B cell (primary cell): ENCODE measurements around the gene TTYH3. TPM values are rescaled to one million over a fixed set of nuclear protein-coding genes. Genes with fewer than 3 reads are reported as not detected.

Experiments used
- ATAC-seq: fragments of 200-7000 bp; cut with Tn5 transposase; one replicate; pipeline ENCODE4 v1.10.0; 2021; ENCODE audit warnings: low read depth, mild to moderate bottlenecking, moderate number of reproducible peaks, moderate library complexity
- CTCF ChIA-PET: fragments of 350-600 bp; sonication (Branson Sonifier 250); formaldehyde crosslinking; loops from one replicate; lab custom pipeline; 2021; ENCODE audit warnings: antibody characterized with exemption, inconsistent platforms; lab: Charles Lee
- POLR2A ChIA-PET: fragments of 350-600 bp; sonication (Branson Sonifier 250); formaldehyde crosslinking; loops from one replicate; lab custom pipeline; 2021; ENCODE audit warnings: antibody characterized with exemption; lab: Charles Lee
- DNase-seq: peaks from one replicate; pipeline ENCODE4 v3.0.0; 2013
- H2AFZ ChIP-seq: 2 replicates; pipeline ENCODE4 v1.6.1; 2012; ENCODE audit warnings: mild to moderate bottlenecking, low read depth, low read length; ENCODE audit not compliant: insufficient read depth, poor library complexity, severe bottlenecking
- H3K27ac ChIP-seq, 2 donors: 1 replicate in 1 of 2; 2 replicates in 1 of 2; pipeline ENCODE4 v1.5.1; 2012 to 2013; ENCODE audit warnings: low read length in 2 of 2, mild to moderate bottlenecking in 2 of 2, moderate library complexity in 1 of 2
- H3K27me3 ChIP-seq, 4 experiments: fragments of 200-600 bp in 1 of 4; sonication (generic) in 1 of 4; replicated peaks in 1 of 4; 1 replicate in 2 of 4; 2 replicates in 2 of 4; pipeline versions ENCODE4 v1.6.1 to v1.7.0; 2013 to 2016; ENCODE audit warnings: low read length in 3 of 4, mild to moderate bottlenecking in 2 of 4, mixed read lengths in 1 of 4, moderate library complexity in 1 of 4; ENCODE audit not compliant: insufficient read depth in 4 of 4, control insufficient read depth in 3 of 4; ENCODE audit errors: control extremely low read depth in 1 of 4
- H3K36me3 ChIP-seq, 2 experiments: replicated peaks in 1 of 2; 1 replicate in 1 of 2; 2 replicates in 1 of 2; pipeline versions ENCODE4 v1.6.1 to v1.7.1; 2013; ENCODE audit warnings: low read length in 1 of 2; ENCODE audit not compliant: insufficient read depth in 2 of 2, control insufficient read depth in 1 of 2; ENCODE audit errors: control extremely low read depth in 1 of 2, extremely low read depth in 1 of 2
- H3K4me1 ChIP-seq, 2 donors: fragments of 200-600 bp in 1 of 2; sonication (generic) in 1 of 2; 1 replicate in 1 of 2; 2 replicates in 1 of 2; pipeline versions ENCODE4 v1.5.1 to v1.6.1; 2013 to 2017; ENCODE audit warnings: low read length in 2 of 2; ENCODE audit not compliant: control insufficient read depth in 2 of 2, insufficient read depth in 2 of 2
- H3K4me2 ChIP-seq: replicated peaks from 2 replicates; pipeline ENCODE3; 2012; ENCODE audit warnings: mild to moderate bottlenecking, low read depth, low read length; ENCODE audit not compliant: poor library complexity, severe bottlenecking
- H3K4me3 ChIP-seq, 5 experiments: fragments of 200-600 bp in 1 of 5; sonication (generic) in 1 of 5; 1 replicate in 3 of 5; 2 replicates in 2 of 5; pipeline versions ENCODE4 v1.5.1 to v1.7.0; 2011 to 2016; ENCODE audit warnings: low read length in 4 of 5, mild to moderate bottlenecking in 4 of 5, low read depth in 2 of 5, control low read depth in 1 of 5, moderate library complexity in 1 of 5; ENCODE audit not compliant: insufficient read depth in 1 of 5; ENCODE audit errors: control extremely low read depth in 1 of 5, extremely low read depth in 1 of 5
- H3K79me2 ChIP-seq: fragments of 200-600 bp; sonication (generic); one replicate; pipeline ENCODE4 v1.6.0; 2016; ENCODE audit warnings: low read length; ENCODE audit not compliant: control insufficient read depth, insufficient read depth
- H3K9ac ChIP-seq: fragments of 200-600 bp; sonication (generic); 2 replicates; pipeline ENCODE4 v1.6.1; 2017; ENCODE audit warnings: mild to moderate bottlenecking, low read length, moderate library complexity
- H3K9me3 ChIP-seq, 3 donors: one replicate each; pipeline versions ENCODE4 v1.6.1 to v1.7.1; 2013; ENCODE audit warnings: low read length in 2 of 3; ENCODE audit not compliant: control insufficient read depth in 2 of 3, insufficient read depth in 1 of 3; ENCODE audit errors: control extremely low read depth in 1 of 3
- H4K20me1 ChIP-seq: 2 replicates; pipeline ENCODE4 v1.6.0; 2012; ENCODE audit warnings: mild to moderate bottlenecking, low read length; ENCODE audit not compliant: insufficient read depth, control insufficient read depth, poor library complexity, severe bottlenecking
- H3K27ac Mint-ChIP-seq: one replicate; pipeline ENCODE4 v1.8.0; 2021; ENCODE audit warnings: mixed read lengths
- H3K27me3 Mint-ChIP-seq: one replicate; pipeline ENCODE4 v1.8.0; 2021; ENCODE audit warnings: mixed read lengths
- H3K4me1 Mint-ChIP-seq: one replicate; pipeline ENCODE4 v1.8.0; 2021; ENCODE audit warnings: mixed read lengths
- H3K4me3 Mint-ChIP-seq: one replicate; pipeline ENCODE4 v1.8.0; 2021; ENCODE audit warnings: mixed read lengths
- H3K9me3 Mint-ChIP-seq: one replicate; pipeline ENCODE4 v1.8.0; 2022; ENCODE audit warnings: mixed read lengths; ENCODE audit not compliant: insufficient read depth
- EZH2 ChIP-seq: IDR thresholded peaks from 2 replicates; pipeline ENCODE4 v1.6.1; 2012; ENCODE audit warnings: borderline replicate concordance, low read depth, mild to moderate bottlenecking, moderate library complexity, low read length; ENCODE audit not compliant: insufficient read depth, poor library complexity, severe bottlenecking
- WGBS: methylation state at CpG from one replicate; pipeline ENCODE4 v1.1.5; 2013; ENCODE audit warnings: missing lambda C conversion rate; ENCODE audit not compliant: insufficient coverage; 5-methylcytosine and 5-hydroxymethylcytosine counted together
- intact Hi-C: fragments of 100-400 bp; cut with micrococcal nuclease; formaldehyde crosslinking; loops from one replicate; pipeline ENCODE4 v1.10.0; 2022
- polyA plus RNA-seq: library from polyadenylated mRNA; depleted of rRNA; stranded (reverse); fragments of >200 nt; gene quantifications from 2 replicates; pipeline ENCODE4 v1.2.3, GENCODE V29; 2012
- total RNA-seq, 2 donors: library from RNA; stranded (reverse); fragments of 120-200 nt in 1 of 2; gene quantifications; 1 replicate in 1 of 2; 2 replicates in 1 of 2; pipeline versions ENCODE4 v1.2.3 to v1.2.4, GENCODE V29; 2013 to 2022
- TF ChIP-seq, protein P1 (sequence below): fragments of 200-600 bp; IDR thresholded peaks from one replicate; pipeline ENCODE4 v1.8.0; 2022; ENCODE audit warnings: antibody characterized with exemption, mild to moderate bottlenecking

TTYH3 gene
- total and polyA plus RNA-seq, 2 donors (not counting 1 experiment from before 2014, with no cell fraction given), result 8.4 to 48.6 TPM

GRCh38 chr7:2668401-2668800, 36.6 kb downstream of the TTYH3 start:
- H3K9ac ChIP-seq, result no peak overlapping the region
- no peak for ATAC-seq
- Mint-ChIP-seq H3K27me3 (peaks cover 10% of the 10 kb centered on the region), H3K9me3 (no peaks in the 10 kb centered on the region), H3K4me3 (no peak overlapping the region), H3K27ac (no peak overlapping the region), H3K4me1 (peaks cover 7% of the 10 kb centered on the region)
- no peaks in the 10 kb centered on the region for H4K20me1 ChIP-seq
- no peaks in the 10 kb centered on the region for H3K79me2 ChIP-seq
- peaks cover 0 to 18% (median 0%) of the 10 kb centered on the region in 3 donors for H3K9me3 ChIP-seq
- no peak overlapping the region for H2AFZ ChIP-seq
- peaks cover 0 to 2% (median 0%) of the 10 kb centered on the region in 4 experiments for H3K27me3 ChIP-seq
- POLR2A ChIA-PET, result no interaction called here
- no peak overlapping the region for H3K4me2 ChIP-seq
- CTCF ChIA-PET, result interaction anchor here (1.1 to 6.8 kb wide), 2 partner anchors 24 to 40 kb away, joined by 4 to 128 read pairs; no protein-coding TSS in a partner anchor
- H3K4me1 ChIP-seq, result peaks cover 6 to 8% of the 10 kb centered on the region in 2 donors
- no peak for TF ChIP-seq EZH2
- TF ChIP-seq, protein P1, sequence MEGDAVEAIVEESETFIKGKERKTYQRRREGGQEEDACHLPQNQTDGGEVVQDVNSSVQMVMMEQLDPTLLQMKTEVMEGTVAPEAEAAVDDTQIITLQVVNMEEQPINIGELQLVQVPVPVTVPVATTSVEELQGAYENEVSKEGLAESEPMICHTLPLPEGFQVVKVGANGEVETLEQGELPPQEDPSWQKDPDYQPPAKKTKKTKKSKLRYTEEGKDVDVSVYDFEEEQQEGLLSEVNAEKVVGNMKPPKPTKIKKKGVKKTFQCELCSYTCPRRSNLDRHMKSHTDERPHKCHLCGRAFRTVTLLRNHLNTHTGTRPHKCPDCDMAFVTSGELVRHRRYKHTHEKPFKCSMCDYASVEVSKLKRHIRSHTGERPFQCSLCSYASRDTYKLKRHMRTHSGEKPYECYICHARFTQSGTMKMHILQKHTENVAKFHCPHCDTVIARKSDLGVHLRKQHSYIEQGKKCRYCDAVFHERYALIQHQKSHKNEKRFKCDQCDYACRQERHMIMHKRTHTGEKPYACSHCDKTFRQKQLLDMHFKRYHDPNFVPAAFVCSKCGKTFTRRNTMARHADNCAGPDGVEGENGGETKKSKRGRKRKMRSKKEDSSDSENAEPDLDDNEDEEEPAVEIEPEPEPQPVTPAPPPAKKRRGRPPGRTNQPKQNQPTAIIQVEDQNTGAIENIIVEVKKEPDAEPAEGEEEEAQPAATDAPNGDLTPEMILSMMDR, result no peak
- no peaks in the 10 kb centered on the region for H3K36me3 ChIP-seq
- no peak for DNase-seq
- no peak overlapping the region for H3K27ac ChIP-seq
- no peak overlapping the region for H3K4me3 ChIP-seq
- intact Hi-C loops, result no loop called here
- WGBS, result 90% methylated on average over 5 of the region's 6 CpGs

DNA sequence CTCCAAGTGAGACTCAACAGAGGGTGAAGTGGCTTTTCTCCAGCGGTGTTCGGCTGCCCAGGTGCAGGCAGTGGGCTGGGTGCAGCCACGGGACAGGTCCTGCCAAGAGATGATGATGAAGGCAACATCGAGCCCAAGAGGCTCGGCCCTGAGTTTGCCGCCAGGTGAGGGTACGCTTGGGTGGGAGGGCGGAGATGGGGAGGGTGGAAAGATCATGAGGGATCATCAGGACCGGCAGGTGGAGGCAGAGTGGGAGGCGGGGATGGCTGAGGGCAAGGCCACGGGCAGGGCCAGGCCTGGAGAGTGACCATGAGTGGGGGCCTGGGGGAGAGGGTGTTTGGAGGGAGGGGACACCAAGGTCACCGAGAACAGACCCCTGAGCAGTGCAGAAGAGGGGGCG, 38.4 kb downstream of the TTYH3 start:
- H3K9ac ChIP-seq, result no peak overlapping the region
- peaks cover 3% of the 10 kb centered on the region for H3K9me3 Mint-ChIP-seq
- ChIA-PET CTCF (interaction anchor here (0.7 to 6.8 kb wide), 23 partner anchors 16 to 479 kb away, joined by 3 to 128 read pairs (median 3); no protein-coding TSS in a partner anchor), POLR2A (interaction anchor here (0.6 to 1.6 kb wide), 2 partner anchors 40 to 115 kb away, joined by 4 to 16 read pairs; partner anchors contain the start of gene BRAT1)
- peaks cover 6 to 8% of the 10 kb centered on the region in 2 donors for H3K4me1 ChIP-seq
- intact Hi-C loops, result no loop called here
- TF ChIP-seq, protein P1, result no peak
- no peak for TF ChIP-seq EZH2
- no peaks in the 10 kb centered on the region for H3K36me3 ChIP-seq
- no peak overlapping the region for H3K27ac ChIP-seq
- peaks cover 0 to 19% (median 0%) of the 10 kb centered on the region in 3 donors for H3K9me3 ChIP-seq
- H3K27me3 Mint-ChIP-seq, result peaks cover 10% of the 10 kb centered on the region
- H3K4me3 ChIP-seq, result no peak overlapping the region
- peaks cover 0 to 2% (median 0%) of the 10 kb centered on the region in 4 experiments for H3K27me3 ChIP-seq
- peaks cover 7% of the 10 kb centered on the region for H3K4me1 Mint-ChIP-seq
- no peak overlapping the region for H2AFZ ChIP-seq
- no peak overlapping the region for H3K4me2 ChIP-seq
- H3K27ac Mint-ChIP-seq, result no peak overlapping the region
- whole genome bisulfite sequencing, result 80% methylated on average over 13 of the region's 13 CpGs
- H3K79me2 ChIP-seq, result no peaks in the 10 kb centered on the region
- H3K4me3 Mint-ChIP-seq, result no peak overlapping the region
- DNase-seq (no peak), ATAC-seq (no peak)
- no peaks in the 10 kb centered on the region for H4K20me1 ChIP-seq
